Spleen (tissue), 11 donors: ENCODE results near the gene DYRK1A. TPM values are rescaled to one million over a fixed set of nuclear protein-coding genes. Genes with fewer than 3 reads are reported as not detected.

Experiments used
- DNase-seq: peaks from one replicate; pipeline ENCODE4 v3.0.0-alpha.2; 2020
- H3K27ac ChIP-seq, 8 donors: fragments of 200-600 bp; sonication (generic) in 7 of 8; 1 replicate in 4 of 8; 2 replicates in 4 of 8; pipeline versions ENCODE4 v1.5.0 to v1.8.0; 2016 to 2021; ENCODE audit warnings: inconsistent platforms in 4 of 8, mild to moderate bottlenecking in 4 of 8, moderate library complexity in 1 of 8
- H3K27me3 ChIP-seq, 7 donors: fragments of 200-600 bp; sonication (generic) in 6 of 7; replicated peaks in 1 of 7; 1 replicate in 4 of 7; 2 replicates in 3 of 7; pipeline versions ENCODE4 v1.5.0 to v1.8.0; 2016 to 2021; ENCODE audit warnings: inconsistent platforms in 3 of 7, mild to moderate bottlenecking in 1 of 7
- H3K36me3 ChIP-seq, 6 donors: fragments of 200-600 bp; sonication (generic) in 5 of 6; 1 replicate in 4 of 6; 2 replicates in 2 of 6; pipeline versions ENCODE4 v1.5.0 to v1.8.0; 2016 to 2021; ENCODE audit warnings: inconsistent platforms in 2 of 6
- H3K4me1 ChIP-seq, 6 donors: fragments of 200-600 bp; sonication (generic) in 5 of 6; 1 replicate in 3 of 6; 2 replicates in 3 of 6; pipeline versions ENCODE4 v1.5.0 to v1.8.0; 2016 to 2021; ENCODE audit warnings: inconsistent platforms in 3 of 6
- H3K4me3 ChIP-seq, 8 donors: fragments of 200-600 bp; sonication (generic) in 7 of 8; 1 replicate in 4 of 8; 2 replicates in 4 of 8; pipeline versions ENCODE4 v1.5.0 to v1.8.0; 2016 to 2021; ENCODE audit warnings: inconsistent platforms in 4 of 8, mild to moderate bottlenecking in 4 of 8, moderate library complexity in 2 of 8
- H3K9me3 ChIP-seq, 8 donors: fragments of 200-600 bp; sonication (generic) in 7 of 8; 1 replicate in 4 of 8; 2 replicates in 4 of 8; pipeline versions ENCODE4 v1.5.0 to v1.8.0; 2016 to 2021; ENCODE audit warnings: inconsistent platforms in 4 of 8
- CTCF ChIP-seq, 11 experiments: fragments of 200-600 bp in 7 of 11; fragments of 450-650 bp in 4 of 11; sonication (generic) in 4 of 11; IDR thresholded peaks in 8 of 11; conservative IDR thresholded peaks in 3 of 11; 1 replicate in 7 of 11; 2 replicates in 4 of 11; pipeline versions ENCODE4 v1.4.0 to v1.8.0; 2016 to 2021; ENCODE audit warnings: antibody characterized with exemption in 11 of 11, inconsistent platforms in 4 of 11, mild to moderate bottlenecking in 1 of 11
- POLR2A ChIP-seq, 3 donors: fragments of 450-650 bp; IDR thresholded peaks; one replicate each; pipeline ENCODE4 v1.5.1; 2017; ENCODE audit warnings: antibody characterized with exemption in 3 of 3, mild to moderate bottlenecking in 1 of 3
- POLR2AphosphoS5 ChIP-seq, 3 donors: sonication (generic); formaldehyde crosslinking; IDR thresholded peaks; one replicate each; pipeline ENCODE4 v1.5.1; 2017; ENCODE audit warnings: antibody characterized with exemption in 3 of 3
- WGBS, 5 donors: extraction: QIAGEN DNeasy Blood & Tissue Kit in 3 of 5; methylation state at CpG; one replicate each; pipeline versions ENCODE4 v1.1.5 to v1.1.7; 2013 to 2018; 5-methylcytosine and 5-hydroxymethylcytosine counted together
- intact Hi-C: fragments of 100-400 bp; cut with DNase I; formaldehyde crosslinking; loops from one replicate; pipeline ENCODE4 v1.15.0; 2023; ENCODE audit warnings: low total_unique reads
- polyA plus RNA-seq, 3 donors: library from polyadenylated mRNA; stranded (reverse); fragments of 200-250 nt; gene quantifications; one replicate each; pipeline ENCODE4 v1.2.1, GENCODE V29; 2013
- total RNA-seq, 7 donors: library from RNA; depleted of rRNA in 3 of 7; stranded (reverse); fragments of >200 nt in 3 of 7; fragmentation: NEBNext Ultra II Directional in 4 of 7; extraction: Animal tissue kit (Norgen Biotek cat#: 25700) in 4 of 7; gene quantifications; one replicate each; pipeline versions ENCODE4 v1.1.0 to v1.2.1, GENCODE V29; 2016 to 2021
- donor health status: healthy with polysubstance abuse.
- donor health status: DM: no; HTN: no; CAD: no; lungs with moderate emphysema.
- donor health status: DM: no; HTN: no; CAD: no.
- donor health status: Bipolar disorder and iron deficiency.
- donor health status: healthy.
- donor health status: DM: no; HTN: no; CAD: no.
- donor health status: DM: yes; HTN: yes; CAD: no.

DYRK1A gene
- total and polyA plus RNA-seq, 10 donors = 21.9 to 115 (median 95.1) TPM

GRCh38 chr21:37437376-37438080 is 71.0 kb downstream of the DYRK1A start:
- Histone ChIP-seq H3K36me3 (no peaks in the 10 kb centered on the region), H3K27ac (no peak overlapping the region), H3K27me3 (no peaks in the 10 kb centered on the region), H3K9me3 (no peaks in the 10 kb centered on the region), H3K4me1 (peaks cover 44 to 99% (median 81%) of the 10 kb centered on the region in 6 donors), H3K4me3 (no peak overlapping the region)
- TF ChIP-seq POLR2AphosphoS5 (IDR thresholded peaks at IDR 0.05) = no peak
- WGBS, 5 donors = 35 to 68% (median 42%) methylated on average over 1 of the region's 1 CpG
- intact Hi-C loops = no loop called here
- no peak for DNase-seq

GRCh38 chr21:37443683-37444082 is 77.1 kb downstream of the DYRK1A start:
- Histone ChIP-seq H3K27me3 (no peaks in the 10 kb centered on the region), H3K9me3 (no peaks in the 10 kb centered on the region), H3K27ac (no peak overlapping the region), H3K4me3 (no peak overlapping the region), H3K4me1 (peaks cover 16 to 99% (median 88%) of the 10 kb centered on the region in 6 donors), H3K36me3 (peaks cover 0 to 11% (median 0%) of the 10 kb centered on the region in 6 donors)
- TF ChIP-seq POLR2AphosphoS5 (IDR thresholded peaks at IDR 0.05) = no peak
- TF ChIP-seq POLR2A (IDR thresholded peaks at IDR 0.05) = no peak
- TF ChIP-seq CTCF (IDR thresholded peaks at IDR 0.05 in 8 of 11, conservative IDR thresholded peaks at IDR 0.05 in 3 of 11) = no peak
- WGBS, 5 donors = 72 to 87% (median 79%) methylated on average over 4 of the region's 4 CpGs
- intact Hi-C loops = no loop called here
- no peak for DNase-seq

- TF ChIP-seq POLR2AphosphoS5 (IDR thresholded peaks at IDR 0.05) (no peak), POLR2A (IDR thresholded peaks at IDR 0.05) (no peak), CTCF (IDR thresholded peaks at IDR 0.05 in 8 of 11, conservative IDR thresholded peaks at IDR 0.05 in 3 of 11) (no peak)
- DNase-seq = no peak
- peak overlapping the region in 4 of 8 donors; percentile 19 to 51 (median 26) for H3K27ac ChIP-seq
- H3K4me1 ChIP-seq = peaks cover 11 to 98% (median 92%) of the 10 kb centered on the region in 6 donors
- no peaks in the 10 kb centered on the region for H3K9me3 ChIP-seq
- peaks cover 0 to 22% (median 0%) of the 10 kb centered on the region in 6 donors for H3K36me3 ChIP-seq
- no peaks in the 10 kb centered on the region for H3K27me3 ChIP-seq
- intact Hi-C loops = no loop called here
- WGBS, 5 donors = 78 to 87% (median 83%) methylated on average over 5 of the region's 5 CpGs
- H3K4me3 ChIP-seq = no peak overlapping the region
These were observed 78.7 kb downstream of the DYRK1A start for GRCh38 chr21:37445228-37445627.

- no peak for DNase-seq
- H3K27me3 ChIP-seq = no peaks in the 10 kb centered on the region
- H3K9me3 ChIP-seq = no peaks in the 10 kb centered on the region
- peak overlapping the region in 3 of 8 donors; percentile 30 to 55 (median 51) for H3K27ac ChIP-seq
- no peak for TF ChIP-seq POLR2A (IDR thresholded peaks at IDR 0.05)
- peak in 1 of 11 experiments; percentile 11 for TF ChIP-seq CTCF (IDR thresholded peaks at IDR 0.05 in 8 of 11, conservative IDR thresholded peaks at IDR 0.05 in 3 of 11)
- WGBS, 5 donors = 82 to 88% (median 86%) methylated on average over 5 of the region's 5 CpGs
- H3K4me3 ChIP-seq = no peak overlapping the region
- H3K4me1 ChIP-seq = peaks cover 13 to 98% (median 91%) of the 10 kb centered on the region in 6 donors
- H3K36me3 ChIP-seq = peaks cover 0 to 26% (median 0%) of the 10 kb centered on the region in 6 donors
- intact Hi-C loops = no loop called here
These were observed 80.0 kb downstream of the DYRK1A start for GRCh38 chr21:37446552-37446951.
